ENCODE results near the gene LRCH3.
A peak's percentile ranks its signal among the peaks of the same experiment; 100 is the strongest.
"Not testable (repeated sequence)": the region's sequence is repeated elsewhere in the genome, so short reads cannot be mapped to it uniquely, and the experiment has no call there.

Gene LRCH3

GRCh38 chr3:197841789-197842188 is 50.7 kb downstream of the LRCH3 start:
- DNase-seq: no peak

GRCh38 chr3:197846491-197846890 is 55.4 kb downstream of the LRCH3 start:
- no peak for DNase-seq

DNA sequence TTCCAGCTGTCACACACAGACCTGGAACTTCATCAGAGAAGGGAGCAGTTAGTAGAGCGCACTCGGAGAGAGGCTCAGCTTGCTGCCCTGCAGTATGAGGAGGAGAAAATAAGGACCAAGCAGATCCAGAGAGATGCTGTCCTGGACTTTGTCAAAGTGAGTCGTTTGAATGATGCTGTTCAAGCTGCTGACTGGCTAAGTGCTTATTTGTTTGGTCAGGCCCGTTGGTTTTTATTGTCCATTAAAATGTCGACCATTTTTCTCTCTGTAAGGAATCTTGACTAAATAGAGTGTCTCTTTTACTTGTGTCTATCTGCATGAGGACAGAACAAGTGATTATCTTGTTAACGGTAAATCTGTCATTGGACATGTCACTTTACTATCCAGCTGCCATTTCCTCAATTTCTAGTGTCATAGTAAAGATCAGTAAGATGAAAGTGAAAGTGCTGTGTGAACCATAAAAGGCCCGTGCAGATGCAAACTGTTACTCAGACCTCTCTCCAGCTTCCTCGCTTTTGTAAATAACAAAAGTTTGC is 56.9 kb downstream of the LRCH3 start:
- peak; percentile 58 for DNase-seq

DNA sequence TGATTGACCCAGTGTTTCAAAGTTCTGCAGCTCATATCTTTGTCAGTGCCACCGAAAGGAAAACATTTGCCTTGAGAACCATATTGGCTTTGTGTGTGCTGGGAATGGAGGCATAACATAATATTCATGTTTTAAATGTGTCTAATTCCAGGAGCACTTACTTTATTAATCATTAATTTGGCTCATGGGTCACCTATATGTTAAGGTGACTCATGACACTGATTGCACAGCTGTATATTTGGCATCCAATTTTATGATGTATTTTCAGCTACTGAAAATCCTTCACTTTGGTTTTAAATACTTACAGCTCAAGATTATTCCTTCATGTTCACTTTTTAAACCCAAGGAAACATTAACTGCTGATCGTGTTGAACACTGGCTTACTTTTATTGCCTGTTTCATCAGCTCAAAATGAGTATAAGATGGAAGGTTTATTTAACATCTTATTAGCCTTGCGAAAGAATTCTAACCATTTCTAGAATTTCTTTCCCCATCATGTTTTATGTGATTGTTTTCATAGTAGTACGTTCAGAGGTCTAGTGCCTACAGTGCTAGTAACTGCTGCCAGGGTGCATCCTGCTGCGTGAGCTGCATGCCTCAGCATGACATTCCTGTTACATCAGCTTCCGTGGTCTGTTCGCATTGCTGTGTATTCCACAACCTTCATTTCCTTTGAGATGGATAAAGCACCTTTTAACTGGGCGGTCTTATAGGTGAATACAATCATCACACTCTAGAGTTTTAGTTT is 63.7 kb downstream of the LRCH3 start:
- DNase-seq: no peak

- DNase-seq: no peak
Measured at GRCh38 chr3:197855571-197855970, 64.5 kb downstream of the LRCH3 start.

DNA sequence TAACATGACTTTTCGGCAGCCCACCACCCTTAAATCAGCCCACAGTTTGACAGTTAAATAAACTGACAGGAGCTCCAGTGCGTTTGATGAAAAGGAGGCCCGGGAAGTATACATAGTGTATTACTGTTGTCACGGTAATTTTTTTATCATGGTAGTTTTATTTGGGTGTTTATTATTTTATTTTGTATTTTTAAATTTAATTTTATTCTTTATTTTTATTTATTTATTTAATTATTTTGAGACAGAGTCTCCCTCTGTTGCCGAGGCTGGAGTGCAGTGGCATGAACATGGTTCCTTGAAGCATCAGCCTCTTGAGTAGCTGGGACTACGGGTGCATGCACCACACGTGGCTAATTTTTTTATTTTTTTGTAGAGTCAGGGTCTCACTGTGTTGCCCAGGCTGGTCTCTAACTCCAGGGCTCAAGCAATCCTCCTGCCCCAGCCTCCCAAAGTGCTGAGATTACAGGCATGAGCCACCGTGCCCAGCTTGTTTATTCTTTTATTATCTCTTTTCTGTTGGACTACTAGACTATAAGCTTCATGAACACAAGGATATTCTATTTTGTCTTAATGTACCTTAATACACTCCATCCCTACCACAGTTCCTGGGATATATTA is 65.3 kb downstream of the LRCH3 start:
- no peak for DNase-seq

DNA sequence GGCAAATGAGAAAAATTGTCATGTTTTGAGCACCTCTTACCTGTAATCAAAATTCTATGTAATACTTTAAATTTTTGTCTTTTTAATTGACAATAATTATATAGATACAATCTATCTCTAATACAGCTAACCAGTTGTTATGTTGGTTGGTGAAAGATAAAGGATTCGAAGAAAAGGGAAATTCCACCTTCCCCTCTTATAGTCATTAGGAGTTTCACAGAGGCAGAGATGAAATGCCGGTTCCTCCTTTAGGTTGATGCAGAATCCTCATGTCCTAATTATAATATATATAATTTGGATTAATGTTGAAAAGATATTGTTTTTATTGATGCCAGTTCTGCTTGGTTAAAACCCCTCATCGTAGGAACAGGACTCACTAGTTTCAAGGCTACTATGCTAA is 67.1 kb downstream of the LRCH3 start:
- no peak for DNase-seq

GRCh38 chr3:197858598-197858997 is 67.5 kb downstream of the LRCH3 start:
- DNase-seq: no peak

DNA sequence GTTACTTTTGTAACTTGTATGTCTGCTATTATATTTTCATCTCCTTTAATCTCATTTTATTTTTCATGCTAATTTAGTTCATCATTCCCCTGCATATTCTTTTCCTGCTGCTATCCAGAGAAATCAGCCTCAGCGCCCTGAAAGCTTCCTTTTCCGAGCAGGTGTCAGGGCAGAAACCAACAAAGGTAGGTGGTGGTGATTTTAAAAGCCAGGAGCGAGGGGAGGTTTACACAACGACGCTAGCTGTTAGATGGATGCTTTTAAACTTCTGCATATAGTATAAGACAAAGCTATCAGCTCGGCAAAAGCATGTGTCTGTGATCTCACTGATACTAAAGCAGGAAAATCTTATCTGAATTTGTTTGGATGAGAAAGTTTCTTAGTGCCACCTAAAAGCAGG is 75.0 kb downstream of the LRCH3 start:
- no peak for DNase-seq

DNA sequence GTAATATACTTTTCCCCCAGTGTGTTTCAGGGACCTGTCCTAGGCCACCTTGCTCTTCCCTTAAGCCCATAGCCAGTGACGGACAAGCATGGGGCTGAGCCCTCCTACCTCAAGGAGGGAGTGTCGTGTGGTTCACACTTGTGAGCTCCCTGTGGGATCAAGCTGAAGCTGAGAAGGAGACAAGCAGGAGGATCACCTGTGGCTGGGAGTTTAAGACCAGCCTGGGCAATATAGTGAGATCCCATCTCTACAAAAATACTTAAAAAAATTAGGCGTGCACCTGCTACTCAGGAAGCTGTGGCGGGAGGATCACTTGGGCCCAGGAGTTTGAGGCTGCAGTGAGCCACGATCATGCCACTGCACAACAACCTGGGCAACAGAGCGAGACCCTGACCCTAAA is 82.3 kb downstream of the LRCH3 start:
- DNase-seq: no peak

DNA sequence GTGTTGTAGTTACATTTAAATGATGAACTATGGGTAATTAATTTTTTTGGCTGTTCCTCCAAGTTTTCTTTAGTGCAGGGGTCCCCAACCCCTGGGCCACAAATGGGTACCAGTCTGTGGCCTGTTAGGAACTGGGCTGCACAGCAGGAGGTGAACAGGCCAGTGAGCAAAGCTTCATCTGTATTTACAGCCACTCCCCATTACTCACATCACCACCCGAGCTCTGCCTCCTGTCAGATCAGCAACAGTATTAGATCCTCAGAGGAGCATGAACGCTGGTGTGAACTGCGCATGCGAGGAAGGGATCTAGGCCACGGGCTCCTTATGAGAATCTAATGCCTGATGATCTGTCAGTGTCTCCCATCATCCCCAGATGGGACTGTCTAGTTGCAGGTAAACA is 83.0 kb downstream of the LRCH3 start:
- DNase-seq: no peak

GRCh38 chr3:197874653-197875052 is 83.6 kb downstream of the LRCH3 start:
- DNase-seq: no peak

DNA sequence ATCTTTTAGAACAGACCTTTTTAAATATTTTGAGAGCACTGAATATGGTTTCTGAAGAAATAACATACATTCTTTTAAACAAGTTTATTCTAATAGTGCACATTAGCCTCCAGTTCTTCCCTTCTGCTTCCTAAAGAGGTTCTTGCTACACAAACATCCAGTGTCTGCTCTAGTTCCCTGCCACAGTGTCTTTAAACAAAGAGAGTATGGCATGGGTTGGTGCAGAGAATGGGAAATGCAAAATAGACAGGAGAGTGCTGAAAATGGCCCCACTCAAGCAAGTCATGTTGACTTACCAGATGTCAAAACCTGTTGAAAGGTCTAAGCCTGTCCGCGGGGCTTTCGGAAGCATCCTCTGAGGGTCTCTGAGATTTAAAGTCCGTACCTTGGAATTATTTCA is 86.8 kb downstream of the LRCH3 start:
- no peak for DNase-seq

DNA sequence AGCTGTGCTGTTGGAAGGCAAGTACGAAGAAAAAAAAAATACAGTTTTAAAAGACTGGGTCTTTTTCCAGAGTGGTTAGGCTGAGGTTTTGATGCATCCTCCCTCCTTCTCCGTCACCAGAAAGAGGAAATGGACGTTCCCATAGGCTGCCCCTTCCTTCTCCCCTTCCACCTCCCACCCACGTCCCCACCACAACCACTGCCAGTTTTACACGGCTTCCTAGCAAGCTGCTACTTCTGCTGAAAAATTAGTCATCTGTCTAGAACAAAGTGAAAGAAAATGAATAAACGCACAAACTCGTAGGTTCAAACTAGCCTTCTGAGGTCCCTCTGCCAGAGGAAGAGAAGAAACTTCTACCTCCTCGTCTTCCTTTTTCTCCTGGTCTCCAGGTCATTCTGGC is 87.4 kb downstream of the LRCH3 start:
- DNase-seq: peak; percentile 12

DNA sequence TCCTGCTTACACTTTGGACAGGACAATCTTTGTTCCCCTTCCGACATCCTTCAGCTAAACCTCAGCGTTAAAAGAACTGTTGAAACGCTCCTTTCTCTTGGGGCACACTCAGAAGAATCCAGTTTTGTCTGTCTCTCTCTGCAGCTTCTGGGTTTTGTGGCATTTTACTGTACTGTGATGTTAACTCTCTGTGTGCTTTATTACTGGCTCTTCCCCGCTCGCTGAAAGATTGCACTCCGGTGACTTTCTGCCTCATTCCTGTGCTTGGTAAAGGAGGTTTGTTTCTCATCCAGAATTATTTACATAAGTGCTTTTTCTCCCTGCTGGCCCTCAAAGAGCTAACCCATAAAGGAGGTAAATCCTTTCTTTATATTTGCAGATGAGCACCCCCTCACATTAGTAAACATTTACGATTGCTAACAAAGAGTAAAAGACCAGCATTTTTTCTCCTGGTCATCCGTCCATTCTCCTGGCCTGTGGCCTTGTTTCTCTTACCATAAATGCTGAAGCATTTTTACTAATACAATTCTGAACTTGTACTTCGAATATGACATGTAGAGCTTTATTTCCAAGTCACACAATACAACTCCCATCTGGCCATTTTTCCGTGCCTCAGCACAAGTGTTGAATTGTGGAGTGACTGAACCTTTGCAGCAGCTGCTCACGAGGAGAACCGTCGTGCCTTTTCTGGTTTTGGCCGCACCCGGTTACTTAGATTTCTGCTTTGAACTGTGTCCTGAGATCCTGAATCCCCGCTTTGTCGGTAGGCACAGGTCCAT is 89.6 kb downstream of the LRCH3 start:
- no peak for DNase-seq

- no peak for DNase-seq
Measured at GRCh38 chr3:197881270-197881969, 90.4 kb downstream of the LRCH3 start.

GRCh38 chr3:197881970-197882338 is 90.9 kb downstream of the LRCH3 start:
- no peak for DNase-seq

DNA sequence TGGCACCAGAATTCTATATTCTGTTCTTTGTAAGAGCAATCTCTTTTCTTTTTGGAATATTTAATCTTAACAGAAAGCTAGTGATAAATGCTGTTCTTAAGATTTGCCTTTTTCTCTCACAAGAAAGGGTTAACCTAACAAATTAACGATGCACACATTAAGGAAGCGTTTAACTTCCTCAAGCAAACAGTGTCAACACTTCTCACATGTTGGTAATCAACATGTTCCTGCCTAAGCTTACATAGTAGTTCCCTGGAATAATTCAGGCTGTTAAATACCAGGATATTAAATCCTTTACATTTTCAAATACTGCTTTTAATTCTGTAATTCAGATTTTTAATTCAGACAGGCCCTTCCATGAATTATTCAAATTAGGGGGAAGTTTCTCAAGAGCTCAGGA is 91.5 kb downstream of the LRCH3 start:
- DNase-seq: no peak

DNA sequence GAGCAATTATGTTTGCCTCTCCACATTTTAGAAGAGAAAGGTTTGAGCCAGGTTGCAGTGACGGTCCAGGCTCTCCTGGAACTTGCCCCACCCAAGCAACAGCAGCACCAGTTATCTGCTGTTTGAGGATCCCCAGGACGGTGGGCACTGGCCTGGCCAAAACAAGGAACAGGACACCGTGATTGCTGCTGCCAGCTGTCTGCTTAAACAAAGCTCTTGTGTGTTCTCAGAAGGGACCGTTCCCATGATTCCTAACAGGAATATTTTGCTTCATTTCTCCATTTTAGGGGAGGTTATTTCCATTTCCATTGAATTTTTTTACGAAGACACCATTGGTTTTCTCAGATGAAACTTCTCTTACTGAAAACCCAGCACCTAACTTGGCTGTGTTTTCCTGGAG is 92.5 kb downstream of the LRCH3 start:
- no peak for DNase-seq

GRCh38 chr3:197884330-197884729 is 93.3 kb downstream of the LRCH3 start:
- not testable (repeated sequence) for DNase-seq

GRCh38 chr3:197886052-197886451 is 95.0 kb downstream of the LRCH3 start:
- DNase-seq: not testable (repeated sequence)

DNA sequence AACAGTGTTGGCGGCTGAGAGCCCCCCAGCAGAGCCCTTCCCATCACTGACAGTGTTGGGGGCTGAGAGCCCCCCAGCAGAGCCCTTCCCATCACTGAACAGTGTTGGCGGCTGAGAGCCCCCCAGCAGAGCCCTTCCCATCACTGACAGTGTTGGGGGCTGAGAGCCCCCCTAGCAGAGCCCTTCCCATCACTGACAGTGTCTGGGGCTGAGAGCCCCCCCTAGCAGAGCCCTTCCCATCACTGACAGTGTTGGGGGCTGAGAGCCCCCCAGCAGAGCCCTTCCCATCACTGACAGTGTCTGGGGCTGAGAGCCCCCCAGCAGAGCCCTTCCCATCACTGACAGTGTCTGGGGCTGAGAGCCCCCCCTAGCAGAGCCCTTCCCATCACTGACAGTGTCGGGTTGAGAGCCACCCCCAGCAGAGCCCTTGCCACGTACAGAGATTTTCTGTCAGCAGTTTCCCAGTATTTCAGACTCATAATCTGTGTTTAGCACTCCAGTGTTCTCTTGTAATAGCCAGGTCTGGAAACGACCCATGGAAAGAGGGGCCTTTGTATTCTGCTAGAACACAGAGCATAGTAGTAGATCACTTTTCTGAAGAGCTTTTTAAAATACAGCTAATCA is 96.5 kb downstream of the LRCH3 start:
- not testable (repeated sequence) for DNase-seq

GRCh38 chr3:197888511-197888910 is 97.5 kb downstream of the LRCH3 start:
- no peak for DNase-seq
